Dermis microvascular lymphatic vessel endothelial cell (primary cell): ENCODE data around the gene FBXL16. TPM values are rescaled to one million over a fixed set of nuclear protein-coding genes. Genes with fewer than 3 reads are reported as not detected.

ENCODE experiments used
- DNase-seq, 2 donors: peaks; one replicate each; pipeline versions ENCODE4 v3.0.0 to v3.0.0-alpha.2; 2010; ENCODE audit warnings: low read depth in 2 of 2
- total RNA-seq: library from RNA; depleted of rRNA; stranded (reverse); fragments of >200 nt; gene quantifications from 2 replicates; pipeline ENCODE4 v1.2.1, GENCODE V29; 2014

Gene FBXL16
- total RNA-seq, 1 donor from 2014 or later, result under 0.01 TPM

GRCh38 chr16:710500-711075 lies 5.0 kb upstream of the FBXL16 start:
- DNase-seq, result no peak

DNA sequence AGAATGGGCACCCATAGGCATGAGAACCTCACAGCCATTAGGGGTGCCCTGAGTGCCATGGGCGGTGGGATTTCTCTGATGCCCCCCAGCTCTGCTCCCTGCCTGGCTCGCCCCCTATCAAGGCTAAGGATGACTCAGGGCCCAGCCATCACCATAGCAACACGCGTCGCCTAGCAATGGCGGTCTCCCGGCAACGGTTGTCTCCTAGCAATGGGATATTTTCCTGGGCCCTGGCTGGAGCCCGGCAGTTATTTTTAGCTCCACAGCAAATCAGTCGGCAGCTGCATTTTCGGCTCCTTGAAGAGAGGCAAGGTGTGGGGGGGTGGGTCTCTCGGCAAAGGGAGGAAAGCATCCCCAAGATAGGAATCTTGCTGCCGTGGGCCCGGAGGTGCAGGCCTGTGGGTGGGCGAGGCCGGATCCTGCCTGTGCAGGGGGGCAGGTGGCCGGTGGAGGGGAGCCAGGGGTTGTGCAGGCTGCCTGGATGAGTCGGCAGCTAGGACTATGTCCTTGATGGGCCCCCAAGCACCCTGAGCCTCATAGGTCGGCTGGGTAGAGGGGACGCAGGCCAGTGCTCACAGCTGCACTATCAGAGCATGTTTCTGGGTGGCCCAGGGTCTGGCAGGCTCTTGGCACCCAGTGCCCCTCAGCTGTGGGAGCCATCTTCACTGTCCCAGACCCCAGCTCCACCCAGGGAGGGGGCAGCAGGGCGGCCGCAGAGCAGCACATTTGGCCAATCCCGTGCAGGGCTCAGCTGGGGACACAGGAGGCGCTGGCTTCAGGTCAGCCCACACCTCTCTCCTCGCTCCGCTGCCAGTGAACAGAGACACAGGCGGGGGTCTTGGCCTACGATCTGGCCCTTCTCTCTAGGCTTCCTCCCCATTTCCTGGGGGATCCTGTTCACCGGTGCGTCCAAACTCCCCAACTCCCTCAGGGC lies 4.2 kb upstream of the FBXL16 start:
- no peak for DNase-seq

GRCh38 chr16:708959-709358 lies 3.4 kb upstream of the FBXL16 start:
- DNase-seq, result no peak

DNA sequence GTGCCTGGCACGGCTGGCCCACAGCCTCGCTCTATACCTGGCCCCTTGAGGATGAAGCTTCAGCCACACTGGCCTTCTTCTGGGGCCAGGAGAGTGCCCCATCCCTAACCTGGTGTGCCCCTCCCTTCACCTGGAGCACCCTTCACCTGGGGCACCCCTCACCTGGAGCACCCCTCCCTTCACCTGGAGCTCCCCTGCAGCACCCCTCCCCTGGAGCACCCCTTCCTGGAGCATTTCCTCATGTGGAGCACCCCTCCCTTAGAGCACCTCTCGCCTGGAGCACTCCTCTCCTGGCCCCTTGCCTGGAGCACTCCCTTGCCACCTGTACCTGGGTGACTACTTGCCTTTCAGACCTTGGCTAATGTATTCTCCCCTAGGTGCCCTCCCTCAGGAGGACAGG lies 2.4 kb upstream of the FBXL16 start:
- DNase-seq, result no peak

DNA sequence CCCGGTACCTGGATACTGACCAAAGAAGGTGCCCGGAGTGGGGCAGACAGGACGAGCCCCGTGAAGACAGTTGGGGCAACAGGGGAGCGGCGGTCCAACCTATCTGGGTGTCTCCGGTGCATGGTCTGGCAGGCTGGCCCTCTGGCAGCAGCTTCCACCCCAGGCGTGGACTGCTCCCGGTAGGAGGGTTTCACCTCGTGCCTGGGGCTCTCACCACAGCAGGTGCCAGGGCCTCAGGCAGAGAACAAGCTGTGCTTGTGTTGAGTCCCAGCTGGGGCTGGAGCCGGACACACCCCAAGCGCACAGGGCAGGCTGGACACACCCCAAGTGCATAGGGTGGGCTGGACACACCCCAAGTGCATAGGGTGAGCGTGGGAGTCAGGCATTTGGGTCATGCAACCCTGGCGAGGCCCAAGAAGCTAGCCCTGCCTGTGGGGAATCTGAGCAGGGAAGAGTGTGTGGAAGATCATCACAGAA lies 1.5 kb upstream of the FBXL16 start:
- DNase-seq, result no peak

DNA sequence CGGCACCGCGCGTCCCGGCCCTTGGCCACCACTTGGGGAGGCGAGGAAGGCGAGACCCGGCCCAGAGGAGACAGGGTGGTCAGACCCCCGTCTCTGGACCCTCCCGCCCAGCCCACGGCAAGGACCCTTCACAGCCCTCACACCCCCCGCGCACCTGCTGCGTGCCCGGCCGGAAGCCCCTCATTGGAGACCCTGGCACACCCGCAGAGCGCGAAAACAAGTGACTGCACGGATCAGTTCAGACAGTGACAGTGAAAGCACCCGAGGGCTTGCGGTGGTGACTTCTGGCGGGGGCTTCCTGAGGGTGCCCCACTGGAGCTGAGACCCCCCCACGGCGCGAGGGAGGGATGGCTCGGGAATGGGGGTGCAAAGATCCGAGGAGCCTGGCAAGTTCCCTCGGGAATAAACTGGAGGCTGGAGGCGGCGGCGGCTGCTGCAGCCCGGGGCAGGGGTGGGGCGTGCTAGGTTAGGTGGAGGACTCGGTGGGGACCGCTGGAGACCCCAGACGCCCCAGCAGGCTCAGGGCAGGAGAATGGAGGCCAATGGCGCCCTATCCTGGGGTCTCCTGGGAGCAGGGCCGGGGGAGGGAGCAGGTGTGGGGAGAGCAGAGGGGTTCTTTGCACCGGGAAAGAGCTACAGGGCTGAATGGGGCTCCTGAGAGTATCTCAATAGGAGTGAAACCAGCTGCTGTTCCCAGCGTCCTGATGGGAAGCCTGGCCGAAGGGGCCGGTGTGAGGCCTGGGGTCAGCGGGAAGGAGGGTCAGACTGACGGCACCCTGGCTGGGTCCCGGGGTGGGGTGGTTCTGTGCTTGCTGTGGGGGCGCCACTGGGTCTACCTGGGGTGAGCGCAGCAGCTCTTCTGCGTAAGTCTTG lies 824 bp upstream of the FBXL16 start:
- no peak for DNase-seq

- DNase-seq, result no peak
These were observed 835 bp downstream of the FBXL16 start for GRCh38 chr16:704552-705380.

- no peak for DNase-seq
These were observed 1.6 kb downstream of the FBXL16 start for GRCh38 chr16:704047-704446.

GRCh38 chr16:703406-703805 lies 2.2 kb downstream of the FBXL16 start:
- DNase-seq, result no peak

- no peak for DNase-seq
These were observed 3.3 kb downstream of the FBXL16 start for GRCh38 chr16:702341-702740.

- DNase-seq, result peak in 1 of 2 donors; percentile 30
These were observed 4.7 kb downstream of the FBXL16 start for GRCh38 chr16:700684-701584.

DNA sequence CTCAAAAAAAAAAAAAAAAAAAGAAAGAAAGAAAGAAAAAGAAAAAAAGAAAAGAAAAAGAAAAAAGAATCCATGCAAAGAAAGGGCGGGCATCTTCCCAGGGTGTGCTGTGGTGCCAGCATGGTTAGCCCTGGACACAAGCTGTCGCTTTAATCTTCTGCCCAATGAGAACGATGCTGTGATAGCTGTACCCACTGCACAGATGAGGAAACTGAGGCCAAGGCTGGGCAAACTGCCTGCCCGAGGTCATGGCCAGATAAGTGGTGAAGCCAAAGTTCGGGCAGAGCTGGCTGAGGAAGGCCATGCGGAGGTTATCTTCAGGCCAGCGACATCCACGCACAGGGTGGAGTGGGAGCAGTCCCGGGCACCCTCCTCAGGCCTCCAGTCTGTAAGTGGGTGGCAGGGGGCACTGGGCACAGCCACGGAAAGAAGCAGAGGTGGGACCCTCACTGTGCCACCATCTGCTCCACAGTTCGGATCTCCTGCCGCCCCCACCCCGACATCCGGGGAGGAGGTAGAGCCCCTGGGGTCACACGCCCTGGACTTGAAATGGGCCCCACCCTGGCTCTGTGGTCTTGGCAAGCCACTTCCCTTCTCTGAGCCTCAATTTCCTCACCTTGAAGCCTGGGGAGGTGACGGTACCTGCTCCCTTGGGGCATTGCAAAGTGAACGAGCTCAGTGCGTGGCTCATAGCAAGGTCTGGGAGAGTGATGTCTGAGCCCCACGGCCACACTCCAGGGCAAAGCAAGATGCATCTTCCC lies 6.5 kb downstream of the FBXL16 start:
- no peak for DNase-seq

DNA sequence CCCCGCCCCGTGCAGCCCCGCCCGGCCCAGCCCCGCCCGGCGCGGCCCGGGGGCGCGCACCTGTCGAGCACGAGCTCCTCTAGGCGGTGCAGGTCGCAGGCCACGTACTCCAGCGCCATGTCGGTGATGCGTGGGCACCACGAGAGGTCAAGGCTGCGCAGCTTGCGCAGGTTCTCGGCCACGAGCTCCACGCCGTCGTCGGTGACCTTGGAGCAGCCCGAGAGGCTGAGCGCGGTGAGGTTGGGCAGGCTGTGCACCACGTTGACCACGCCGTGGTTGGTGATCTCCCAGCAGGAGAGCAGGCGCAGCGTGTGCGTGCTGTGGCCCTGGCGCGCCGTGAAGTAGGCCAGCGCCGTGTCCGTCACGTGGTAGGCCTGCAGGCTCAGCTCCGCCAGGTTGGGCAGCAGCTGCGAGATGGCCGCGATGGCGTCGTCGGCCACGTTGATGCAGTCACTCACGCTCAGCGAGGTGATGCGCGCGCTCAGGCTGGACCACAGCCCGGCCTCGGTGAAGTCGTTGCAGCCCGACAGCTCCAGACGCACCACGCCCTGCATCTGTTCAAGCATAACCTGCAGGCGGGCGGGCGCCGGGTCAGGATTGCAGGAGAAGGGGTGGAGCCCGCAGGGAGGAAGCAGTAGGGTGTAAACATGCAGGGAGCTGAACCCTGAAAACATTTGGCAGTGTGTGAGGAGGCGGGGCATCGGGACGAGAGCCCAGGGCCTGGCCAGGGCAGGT lies 10.1 kb downstream of the FBXL16 start:
- DNase-seq, result no peak

GRCh38 chr16:694863-695354 lies 10.7 kb downstream of the FBXL16 start:
- no peak for DNase-seq

DNA sequence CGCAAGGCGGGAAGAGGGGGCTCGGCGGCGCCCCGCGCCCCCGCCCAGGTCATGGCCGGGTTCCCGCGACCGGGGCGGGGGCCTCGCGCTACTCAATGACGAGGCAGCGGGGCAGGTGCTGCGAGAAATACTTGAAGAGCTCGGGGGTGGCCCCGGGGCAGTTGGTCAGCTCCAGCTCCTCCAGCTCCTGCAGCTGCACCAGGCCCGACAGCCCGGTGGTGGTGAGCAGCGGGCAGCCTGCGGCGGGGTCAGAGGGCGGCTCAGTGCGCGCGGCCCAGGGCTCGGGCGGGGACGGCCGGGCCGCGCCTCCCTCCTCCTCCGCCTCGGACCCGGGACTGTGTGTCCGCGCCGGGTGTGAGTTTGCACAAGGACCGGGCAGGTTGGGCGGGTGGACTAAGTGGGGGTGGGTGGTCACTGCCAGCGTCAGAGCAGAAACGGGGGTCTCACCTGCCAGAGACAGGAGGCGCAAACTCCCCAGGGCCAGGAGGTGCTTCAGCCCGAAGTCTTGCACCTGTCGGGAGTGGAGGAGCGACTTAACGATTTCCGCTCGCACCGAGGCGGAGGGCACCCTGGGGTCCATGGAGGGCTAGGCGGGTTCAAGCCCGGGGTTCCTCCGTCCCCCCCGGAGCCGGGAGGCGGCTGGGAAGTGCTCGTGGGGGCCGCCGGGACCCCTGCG lies 11.3 kb downstream of the FBXL16 start:
- DNase-seq, result no peak

GRCh38 chr16:693766-694165 lies 11.8 kb downstream of the FBXL16 start:
- no peak for DNase-seq

GRCh38 chr16:693364-693763 lies 12.2 kb downstream of the FBXL16 start:
- DNase-seq, result no peak
